Ishikawa (cell line): ENCODE results near the gene ANAPC2.

Experiments
- CEBPB ChIP-seq: IDR thresholded peaks from 2 replicates; pipeline ENCODE4 v1.6.1; 2012
- CREB1 ChIP-seq: IDR thresholded peaks from 2 replicates; pipeline ENCODE4 v1.6.1; 2012; ENCODE audit warnings: low read depth
- EP300 ChIP-seq: IDR thresholded peaks from 2 replicates; pipeline ENCODE4 v1.6.1; 2012; ENCODE audit warnings: borderline replicate concordance
- FOXM1 ChIP-seq: IDR thresholded peaks from 2 replicates; pipeline ENCODE4 v1.6.1; 2012; ENCODE audit warnings: low read depth, borderline replicate concordance
- RAD21 ChIP-seq: IDR thresholded peaks from 2 replicates; pipeline ENCODE4 v1.6.1; 2012; ENCODE audit warnings: low read depth
- TAF1 ChIP-seq: IDR thresholded peaks from 2 replicates; pipeline ENCODE4 v1.6.1; 2012; ENCODE audit warnings: low read depth, mild to moderate bottlenecking
- TCF12 ChIP-seq: IDR thresholded peaks from 2 replicates; pipeline ENCODE4 v1.6.1; 2012; ENCODE audit warnings: low read depth
- TEAD4 ChIP-seq: IDR thresholded peaks from 2 replicates; pipeline ENCODE4 v1.6.1; 2012
- YY1 ChIP-seq: IDR thresholded peaks from 2 replicates; pipeline ENCODE4 v1.6.1; 2012; ENCODE audit warnings: low read depth
- TF ChIP-seq, protein P1 (sequence below): IDR thresholded peaks from 2 replicates; pipeline ENCODE4 v1.6.1; 2012; ENCODE audit warnings: low read depth, mild to moderate bottlenecking
- TF ChIP-seq, protein P2 (sequence below): IDR thresholded peaks from 2 replicates; pipeline ENCODE4 v1.6.1; 2012
- TF ChIP-seq, protein P3 (sequence below): IDR thresholded peaks from 2 replicates; pipeline ENCODE4 v1.6.1; 2012

DNA sequence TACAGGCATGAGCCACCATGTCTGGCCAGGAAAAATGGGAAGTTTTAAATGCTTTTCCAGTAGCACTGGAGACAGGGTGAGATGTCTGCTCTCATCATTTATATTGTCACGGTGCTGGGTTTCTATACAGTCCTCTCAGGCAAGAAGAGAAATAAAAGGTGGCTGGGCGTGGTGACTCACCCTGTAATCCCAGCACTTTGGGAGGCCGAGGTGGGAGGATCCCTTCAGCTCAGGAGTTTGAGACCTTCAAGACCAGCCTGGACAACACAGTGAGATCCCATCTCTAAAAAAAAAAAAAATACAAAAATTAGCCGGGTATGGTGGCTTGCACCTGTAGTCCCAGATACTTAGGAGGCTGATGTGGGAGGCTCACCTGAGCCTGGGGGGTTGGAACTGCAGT, 54.2 kb downstream of the ANAPC2 start:
- TF ChIP-seq FOXM1 (no peak), CREB1 (no peak), RAD21 (no peak), TCF12 (no peak), CEBPB (no peak), TEAD4 (no peak), YY1 (no peak), EP300 (no peak), TAF1 (no peak)
- TF ChIP-seq, protein P1, sequence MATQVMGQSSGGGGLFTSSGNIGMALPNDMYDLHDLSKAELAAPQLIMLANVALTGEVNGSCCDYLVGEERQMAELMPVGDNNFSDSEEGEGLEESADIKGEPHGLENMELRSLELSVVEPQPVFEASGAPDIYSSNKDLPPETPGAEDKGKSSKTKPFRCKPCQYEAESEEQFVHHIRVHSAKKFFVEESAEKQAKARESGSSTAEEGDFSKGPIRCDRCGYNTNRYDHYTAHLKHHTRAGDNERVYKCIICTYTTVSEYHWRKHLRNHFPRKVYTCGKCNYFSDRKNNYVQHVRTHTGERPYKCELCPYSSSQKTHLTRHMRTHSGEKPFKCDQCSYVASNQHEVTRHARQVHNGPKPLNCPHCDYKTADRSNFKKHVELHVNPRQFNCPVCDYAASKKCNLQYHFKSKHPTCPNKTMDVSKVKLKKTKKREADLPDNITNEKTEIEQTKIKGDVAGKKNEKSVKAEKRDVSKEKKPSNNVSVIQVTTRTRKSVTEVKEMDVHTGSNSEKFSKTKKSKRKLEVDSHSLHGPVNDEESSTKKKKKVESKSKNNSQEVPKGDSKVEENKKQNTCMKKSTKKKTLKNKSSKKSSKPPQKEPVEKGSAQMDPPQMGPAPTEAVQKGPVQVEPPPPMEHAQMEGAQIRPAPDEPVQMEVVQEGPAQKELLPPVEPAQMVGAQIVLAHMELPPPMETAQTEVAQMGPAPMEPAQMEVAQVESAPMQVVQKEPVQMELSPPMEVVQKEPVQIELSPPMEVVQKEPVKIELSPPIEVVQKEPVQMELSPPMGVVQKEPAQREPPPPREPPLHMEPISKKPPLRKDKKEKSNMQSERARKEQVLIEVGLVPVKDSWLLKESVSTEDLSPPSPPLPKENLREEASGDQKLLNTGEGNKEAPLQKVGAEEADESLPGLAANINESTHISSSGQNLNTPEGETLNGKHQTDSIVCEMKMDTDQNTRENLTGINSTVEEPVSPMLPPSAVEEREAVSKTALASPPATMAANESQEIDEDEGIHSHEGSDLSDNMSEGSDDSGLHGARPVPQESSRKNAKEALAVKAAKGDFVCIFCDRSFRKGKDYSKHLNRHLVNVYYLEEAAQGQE: no peak
- TF ChIP-seq, protein P2, sequence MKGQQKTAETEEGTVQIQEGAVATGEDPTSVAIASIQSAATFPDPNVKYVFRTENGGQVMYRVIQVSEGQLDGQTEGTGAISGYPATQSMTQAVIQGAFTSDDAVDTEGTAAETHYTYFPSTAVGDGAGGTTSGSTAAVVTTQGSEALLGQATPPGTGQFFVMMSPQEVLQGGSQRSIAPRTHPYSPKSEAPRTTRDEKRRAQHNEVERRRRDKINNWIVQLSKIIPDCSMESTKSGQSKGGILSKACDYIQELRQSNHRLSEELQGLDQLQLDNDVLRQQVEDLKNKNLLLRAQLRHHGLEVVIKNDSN: no peak
- TF ChIP-seq, protein P3, sequence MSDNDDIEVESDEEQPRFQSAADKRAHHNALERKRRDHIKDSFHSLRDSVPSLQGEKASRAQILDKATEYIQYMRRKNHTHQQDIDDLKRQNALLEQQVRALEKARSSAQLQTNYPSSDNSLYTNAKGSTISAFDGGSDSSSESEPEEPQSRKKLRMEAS: no peak
